SU-DHL-6 (cell line): ENCODE results near the gene COL4A2.

ENCODE experiments used
- H2AFZ ChIP-seq: fragments of 200-600 bp; sonication (generic); 2 replicates; pipeline ENCODE4 v1.6.1; 2014; ENCODE audit warnings: low read depth, mild to moderate bottlenecking, moderate library complexity, mixed read lengths, antibody characterized with exemption, low read length; ENCODE audit not compliant: severe bottlenecking
- H3F3A ChIP-seq: fragments of 200-600 bp; shearing (Covaris generic); 2 replicates; pipeline ENCODE4 v1.6.0; 2016; ENCODE audit warnings: antibody characterized with exemption, mild to moderate bottlenecking; ENCODE audit not compliant: insufficient read depth
- H3K27ac ChIP-seq: fragments of 200-600 bp; sonication (generic); 2 replicates; pipeline ENCODE4 v1.5.1; 2016; ENCODE audit warnings: low read depth, mild to moderate bottlenecking, low read length, moderate library complexity, mixed read lengths
- H3K27me3 ChIP-seq: fragments of 200-600 bp; sonication (generic), shearing (Covaris generic); 2 replicates; pipeline ENCODE4 v1.6.0; 2014; ENCODE audit warnings: mild to moderate bottlenecking, low read length
- H3K36me3 ChIP-seq: fragments of 200-600 bp; sonication (generic); 2 replicates; pipeline ENCODE4 v1.6.1; 2014; ENCODE audit warnings: mild to moderate bottlenecking, low read length, mixed read lengths
- H3K4me2 ChIP-seq: fragments of 300-600, 200-600 bp; shearing (Covaris generic), sonication (generic); 2 replicates; pipeline ENCODE4 v1.6.0; 2014; ENCODE audit warnings: low read length, low read depth, mild to moderate bottlenecking; ENCODE audit not compliant: poor library complexity, severe bottlenecking
- H3K4me3 ChIP-seq: fragments of 200-600 bp; sonication (generic); 2 replicates; pipeline ENCODE4 v1.5.1; 2014; ENCODE audit warnings: antibody characterized with exemption, low read length, mild to moderate bottlenecking, mixed read lengths; ENCODE audit not compliant: insufficient read depth, poor library complexity, severe bottlenecking
- H3K79me2 ChIP-seq: fragments of 200-600 bp; sonication (generic); 2 replicates; pipeline ENCODE4 v1.6.1; 2014; ENCODE audit warnings: mild to moderate bottlenecking, low read length, moderate library complexity; ENCODE audit not compliant: insufficient read depth
- H3K9ac ChIP-seq: fragments of 200-600 bp; sonication (generic); 2 replicates; pipeline ENCODE4 v1.7.0; 2014; ENCODE audit warnings: mild to moderate bottlenecking, low read length
- H3K9me2 ChIP-seq: fragments of 200-600 bp; sonication (generic); replicated peaks from 2 replicates; pipeline ENCODE4 v1.6.1; 2014; ENCODE audit warnings: low read length; ENCODE audit not compliant: insufficient read depth
- H3K9me3 ChIP-seq: fragments of 200-600 bp; sonication (generic); 2 replicates; pipeline ENCODE4 v1.6.1; 2014; ENCODE audit warnings: low read length, mixed read lengths; ENCODE audit not compliant: insufficient read depth
- H4K20me1 ChIP-seq: fragments of 200-600 bp; sonication (generic); 2 replicates; pipeline ENCODE4 v1.6.1; 2014; ENCODE audit warnings: low read depth, mild to moderate bottlenecking, antibody characterized with exemption, low read length, moderate library complexity, mixed read lengths
- EZH2phosphoT487 ChIP-seq: fragments of 200-600 bp; sonication (generic), shearing (Covaris generic); conservative IDR thresholded peaks from 2 replicates; pipeline ENCODE4 v1.6.1; 2018; ENCODE audit warnings: mild to moderate bottlenecking, antibody characterized with exemption, low read length, moderate library complexity, mixed read lengths
- TF ChIP-seq, protein P1 (sequence below): fragments of 200-600 bp; sonication (generic); IDR thresholded peaks from one replicate; pipeline ENCODE4 v1.5.1; 2017; ENCODE audit warnings: antibody characterized with exemption, mild to moderate bottlenecking, low read length, moderate library complexity; ENCODE audit not compliant: insufficient read depth, poor library complexity, severe bottlenecking

The COL4A2 gene

DNA sequence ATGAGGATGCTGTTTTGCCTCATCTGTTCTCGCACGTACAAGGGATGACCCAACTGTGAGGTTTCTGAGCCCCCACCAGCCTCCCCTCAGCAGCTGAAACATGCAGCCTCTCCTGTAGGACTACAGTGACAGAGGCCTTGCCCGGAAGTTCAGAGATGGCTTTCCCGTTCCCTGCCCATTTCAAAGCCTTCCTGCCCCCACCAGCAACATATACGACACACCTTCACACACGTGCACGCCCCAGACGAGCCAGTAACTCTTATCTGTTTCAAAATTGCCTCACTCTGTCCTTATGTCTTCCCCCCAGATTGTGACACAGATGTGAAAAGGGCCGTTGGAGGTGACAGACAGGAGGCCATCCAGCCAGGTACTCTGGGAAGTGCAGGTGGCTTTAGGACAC is 158.6 kb downstream of the COL4A2 start:
- Histone ChIP-seq H3K27me3 (no peaks in the 10 kb centered on the region), H3K4me2 (no peak overlapping the region), H3K9me3 (no peaks in the 10 kb centered on the region), H3K9me2 (no peaks in the 10 kb centered on the region), H4K20me1 (no peaks in the 10 kb centered on the region), H3K36me3 (no peaks in the 10 kb centered on the region), H3K79me2 (no peaks in the 10 kb centered on the region), H3F3A (no peaks in the 10 kb centered on the region), H3K9ac (no peak overlapping the region), H3K4me3 (no peak overlapping the region), H2AFZ (no peak overlapping the region), H3K27ac (no peak overlapping the region)
- TF ChIP-seq EZH2phosphoT487, result no peak
- TF ChIP-seq, protein P1, sequence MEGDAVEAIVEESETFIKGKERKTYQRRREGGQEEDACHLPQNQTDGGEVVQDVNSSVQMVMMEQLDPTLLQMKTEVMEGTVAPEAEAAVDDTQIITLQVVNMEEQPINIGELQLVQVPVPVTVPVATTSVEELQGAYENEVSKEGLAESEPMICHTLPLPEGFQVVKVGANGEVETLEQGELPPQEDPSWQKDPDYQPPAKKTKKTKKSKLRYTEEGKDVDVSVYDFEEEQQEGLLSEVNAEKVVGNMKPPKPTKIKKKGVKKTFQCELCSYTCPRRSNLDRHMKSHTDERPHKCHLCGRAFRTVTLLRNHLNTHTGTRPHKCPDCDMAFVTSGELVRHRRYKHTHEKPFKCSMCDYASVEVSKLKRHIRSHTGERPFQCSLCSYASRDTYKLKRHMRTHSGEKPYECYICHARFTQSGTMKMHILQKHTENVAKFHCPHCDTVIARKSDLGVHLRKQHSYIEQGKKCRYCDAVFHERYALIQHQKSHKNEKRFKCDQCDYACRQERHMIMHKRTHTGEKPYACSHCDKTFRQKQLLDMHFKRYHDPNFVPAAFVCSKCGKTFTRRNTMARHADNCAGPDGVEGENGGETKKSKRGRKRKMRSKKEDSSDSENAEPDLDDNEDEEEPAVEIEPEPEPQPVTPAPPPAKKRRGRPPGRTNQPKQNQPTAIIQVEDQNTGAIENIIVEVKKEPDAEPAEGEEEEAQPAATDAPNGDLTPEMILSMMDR, result no peak

DNA sequence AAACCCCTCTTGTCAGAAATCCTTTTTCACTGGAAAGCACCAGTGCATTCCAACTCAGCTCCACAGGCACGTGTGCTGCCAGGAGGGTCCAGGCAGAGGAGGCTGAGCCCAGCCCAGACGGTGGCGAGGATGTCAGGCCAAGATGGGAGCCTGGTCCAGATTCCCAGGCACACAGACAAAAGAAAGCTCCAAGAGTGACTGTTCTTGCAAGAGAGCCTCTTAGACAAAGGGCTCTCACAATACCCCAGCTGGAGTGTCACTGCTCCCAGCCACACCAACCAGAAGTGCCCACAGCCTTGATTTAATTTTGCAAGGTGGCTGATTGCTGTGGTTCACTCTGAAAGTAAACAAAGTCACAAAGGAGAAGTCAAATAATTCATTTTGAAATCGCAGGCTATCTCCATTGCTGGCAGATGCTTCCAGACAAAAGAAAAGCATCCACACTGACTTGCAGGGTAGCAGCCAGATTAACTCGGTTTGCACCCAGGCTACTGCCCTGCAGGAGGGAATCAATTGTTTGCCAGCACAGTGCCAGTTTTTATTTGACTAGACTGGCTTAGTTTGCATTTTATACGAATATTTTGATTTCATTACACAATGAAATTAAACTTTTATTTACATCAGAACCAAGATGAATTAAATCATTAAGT is 159.3 kb downstream of the COL4A2 start:
- H4K20me1 ChIP-seq, result no peaks in the 10 kb centered on the region
- H3K36me3 ChIP-seq, result no peaks in the 10 kb centered on the region
- no peak overlapping the region for H3K4me3 ChIP-seq
- H3K79me2 ChIP-seq, result no peaks in the 10 kb centered on the region
- no peak overlapping the region for H3K9ac ChIP-seq
- no peak overlapping the region for H3K4me2 ChIP-seq
- H3K27ac ChIP-seq, result no peak overlapping the region
- no peaks in the 10 kb centered on the region for H3K27me3 ChIP-seq
- TF ChIP-seq, protein P1, result no peak
- TF ChIP-seq EZH2phosphoT487, result no peak
- no peaks in the 10 kb centered on the region for H3K9me2 ChIP-seq
- no peaks in the 10 kb centered on the region for H3F3A ChIP-seq
- H3K9me3 ChIP-seq, result no peaks in the 10 kb centered on the region
- no peak overlapping the region for H2AFZ ChIP-seq

DNA sequence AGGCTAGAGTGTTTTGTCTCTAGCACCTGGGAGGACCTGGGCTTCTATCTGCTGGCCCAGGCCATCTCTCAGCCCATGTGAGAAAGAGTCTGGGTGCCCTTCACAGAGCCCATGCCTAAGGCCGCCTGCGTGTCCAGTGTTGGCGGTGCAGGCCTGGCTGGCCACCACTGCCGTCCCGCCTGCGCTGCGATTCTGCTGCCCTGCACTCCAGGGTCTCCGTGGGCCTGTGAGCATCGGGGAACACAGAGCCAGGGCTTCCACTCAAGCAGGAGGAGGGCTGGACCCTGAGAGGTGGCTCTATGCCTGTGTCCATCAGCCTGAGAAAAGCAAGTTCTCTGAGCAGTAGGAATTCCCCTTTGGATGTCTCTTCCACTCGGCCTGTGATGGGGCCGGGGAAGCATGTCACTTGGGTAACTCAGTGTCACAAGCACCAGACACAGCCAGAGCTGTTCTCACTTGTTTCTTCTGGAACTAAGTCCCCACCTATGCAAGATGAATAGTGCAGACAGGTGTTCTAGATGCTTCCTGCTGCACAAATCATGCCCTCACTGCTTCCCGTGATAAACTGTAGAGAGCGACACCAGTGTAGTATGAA is 160.5 kb downstream of the COL4A2 start:
- H3K4me3 ChIP-seq, result no peak overlapping the region
- no peaks in the 10 kb centered on the region for H3K9me2 ChIP-seq
- no peak overlapping the region for H2AFZ ChIP-seq
- H3K79me2 ChIP-seq, result no peaks in the 10 kb centered on the region
- no peaks in the 10 kb centered on the region for H3K27me3 ChIP-seq
- H3K36me3 ChIP-seq, result no peaks in the 10 kb centered on the region
- no peak overlapping the region for H3K4me2 ChIP-seq
- TF ChIP-seq, protein P1, result no peak
- no peak for TF ChIP-seq EZH2phosphoT487
- H3K27ac ChIP-seq, result no peak overlapping the region
- H4K20me1 ChIP-seq, result no peaks in the 10 kb centered on the region
- no peaks in the 10 kb centered on the region for H3K9me3 ChIP-seq
- no peak overlapping the region for H3K9ac ChIP-seq
- no peaks in the 10 kb centered on the region for H3F3A ChIP-seq
